ENCODE data around the gene NF1. TPM values are rescaled to one million over a fixed set of nuclear protein-coding genes. Genes with fewer than 3 reads are reported as not detected.

NF1 gene
- polyA plus RNA-seq, 3 donors = 1.2 to 7.4 (median 2.1) TPM

DNA sequence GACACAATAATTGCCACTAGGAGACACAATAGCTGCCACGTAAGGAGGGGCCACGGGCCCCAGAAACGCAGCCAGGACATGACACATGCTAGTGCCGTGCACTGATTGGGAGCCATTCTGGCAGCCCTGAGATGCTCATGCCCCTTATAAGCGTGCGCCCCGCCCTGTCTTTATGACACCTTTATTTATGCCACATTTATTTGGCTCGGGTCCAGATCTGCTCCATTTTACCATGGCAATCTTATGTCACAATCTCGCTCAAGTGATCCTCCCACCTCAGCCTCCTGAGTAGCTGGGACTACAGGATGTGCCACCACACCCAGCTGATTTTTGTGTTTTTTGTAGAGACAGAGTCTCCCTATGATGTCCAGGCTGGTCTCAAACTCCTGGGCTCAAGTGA is 43.8 kb upstream of the NF1 start:
- Mint-ChIP-seq H3K4me3 (no peak overlapping the region), H3K4me1 (peaks cover 31% of the 10 kb centered on the region), H3K27me3 (ENCODE audit: low read depth in 3 of 3) (no peaks in the 10 kb centered on the region), H3K27ac (peak overlapping the region; percentile 92 to 98 (median 96)), H3K9me3 (peaks cover 0 to 5% (median 0%) of the 10 kb centered on the region in 7 donors), H3K36me3 (peaks cover 0 to 9% of the 10 kb centered on the region in 2 donors)
- no peak for DNase-seq
- no peaks in the 10 kb centered on the region for H3K27me3 ChIP-seq (ENCODE audit: control insufficient read depth in 2 of 2, insufficient read depth in 2 of 2, low read length in 2 of 2)
- H3K9ac ChIP-seq (ENCODE audit: insufficient read depth, low read length, poor library complexity, severe bottlenecking) = no peak overlapping the region
- over 99% methylated on average over 6 of the region's 9 CpGs for WGBS (ENCODE audit: insufficient coverage)
- H3K27ac ChIP-seq (ENCODE audit: low read depth in 1 of 2, low read length in 2 of 2) = peak overlapping the region; percentile 73 to 92
- H3K4me1 ChIP-seq (ENCODE audit: control insufficient read depth in 1 of 2, insufficient read depth in 2 of 2, low read length in 2 of 2) = peaks cover 32 to 33% of the 10 kb centered on the region in 2 donors
- peak overlapping the region in 1 of 3 experiments; percentile 11 for H3K4me3 ChIP-seq (replicated peaks in 1 of 3; ENCODE audit: low read depth in 2 of 3, low read length in 3 of 3)
- H3K36me3 ChIP-seq (replicated peaks in 1 of 2; ENCODE audit: control insufficient read depth in 1 of 2, insufficient read depth in 2 of 2, low read length in 2 of 2) = no peaks in the 10 kb centered on the region
- no peak overlapping the region for H3K4me2 ChIP-seq (replicated peaks; ENCODE audit: extremely low read depth, low read length, poor library complexity, severe bottlenecking)
- no peaks in the 10 kb centered on the region for H4K20me1 ChIP-seq (ENCODE audit: insufficient read depth, low read length)
- intact Hi-C loops (cut with micrococcal nuclease) = loop anchor here (5.0 kb wide), 3 partner anchors 41 to 99 kb away; partner anchors contain the start of gene NF1 (in 1 of the 2)
- no peaks in the 10 kb centered on the region for H3K9me3 ChIP-seq (replicated peaks in 1 of 2; ENCODE audit: control insufficient read depth in 1 of 2, insufficient read depth in 1 of 2, low read length in 2 of 2)
- H3K79me2 ChIP-seq (ENCODE audit: insufficient read depth, low read length) = no peaks in the 10 kb centered on the region
- H2AFZ ChIP-seq (ENCODE audit: insufficient read depth, low read depth, low read length, poor library complexity, severe bottlenecking) = no peak overlapping the region
- TF ChIP-seq, protein P1, sequence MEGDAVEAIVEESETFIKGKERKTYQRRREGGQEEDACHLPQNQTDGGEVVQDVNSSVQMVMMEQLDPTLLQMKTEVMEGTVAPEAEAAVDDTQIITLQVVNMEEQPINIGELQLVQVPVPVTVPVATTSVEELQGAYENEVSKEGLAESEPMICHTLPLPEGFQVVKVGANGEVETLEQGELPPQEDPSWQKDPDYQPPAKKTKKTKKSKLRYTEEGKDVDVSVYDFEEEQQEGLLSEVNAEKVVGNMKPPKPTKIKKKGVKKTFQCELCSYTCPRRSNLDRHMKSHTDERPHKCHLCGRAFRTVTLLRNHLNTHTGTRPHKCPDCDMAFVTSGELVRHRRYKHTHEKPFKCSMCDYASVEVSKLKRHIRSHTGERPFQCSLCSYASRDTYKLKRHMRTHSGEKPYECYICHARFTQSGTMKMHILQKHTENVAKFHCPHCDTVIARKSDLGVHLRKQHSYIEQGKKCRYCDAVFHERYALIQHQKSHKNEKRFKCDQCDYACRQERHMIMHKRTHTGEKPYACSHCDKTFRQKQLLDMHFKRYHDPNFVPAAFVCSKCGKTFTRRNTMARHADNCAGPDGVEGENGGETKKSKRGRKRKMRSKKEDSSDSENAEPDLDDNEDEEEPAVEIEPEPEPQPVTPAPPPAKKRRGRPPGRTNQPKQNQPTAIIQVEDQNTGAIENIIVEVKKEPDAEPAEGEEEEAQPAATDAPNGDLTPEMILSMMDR (IDR thresholded peaks at IDR 0.05) = no peak

DNA sequence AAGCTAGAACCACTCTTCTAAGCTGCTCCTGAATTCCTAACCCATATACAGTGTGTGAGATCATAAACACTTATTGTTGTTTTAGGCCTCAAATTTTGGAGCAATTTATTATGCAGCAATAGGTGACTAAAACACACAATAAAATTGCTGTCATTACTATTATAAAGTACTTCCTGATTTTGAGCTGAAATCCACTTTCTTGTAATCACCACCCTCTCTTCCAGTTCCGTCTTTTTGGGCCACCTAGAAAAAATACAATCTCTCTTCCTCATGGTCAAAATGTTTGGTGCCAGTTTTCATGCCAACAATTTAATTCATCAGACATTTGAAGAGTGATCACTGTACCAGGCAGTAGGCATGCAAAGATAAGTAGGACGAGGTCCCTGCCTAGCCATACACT is 43.3 kb upstream of the NF1 start:
- Histone ChIP-seq H3K4me2 (replicated peaks; ENCODE audit: extremely low read depth, low read length, poor library complexity, severe bottlenecking) (peak overlapping the region; percentile 32), H3K79me2 (ENCODE audit: insufficient read depth, low read length) (no peaks in the 10 kb centered on the region), H2AFZ (ENCODE audit: insufficient read depth, low read depth, low read length, poor library complexity, severe bottlenecking) (no peak overlapping the region), H3K4me1 (ENCODE audit: control insufficient read depth in 1 of 2, insufficient read depth in 2 of 2, low read length in 2 of 2) (peaks cover 32 to 33% of the 10 kb centered on the region in 2 donors), H3K27ac (ENCODE audit: low read depth in 1 of 2, low read length in 2 of 2) (peak overlapping the region; percentile 73 to 92), H3K4me3 (replicated peaks in 1 of 3; ENCODE audit: low read depth in 2 of 3, low read length in 3 of 3) (peak overlapping the region in 1 of 3 experiments; percentile 29), H3K27me3 (ENCODE audit: control insufficient read depth in 2 of 2, insufficient read depth in 2 of 2, low read length in 2 of 2) (no peaks in the 10 kb centered on the region), H3K9ac (ENCODE audit: insufficient read depth, low read length, poor library complexity, severe bottlenecking) (no peak overlapping the region), H3K36me3 (replicated peaks in 1 of 2; ENCODE audit: control insufficient read depth in 1 of 2, insufficient read depth in 2 of 2, low read length in 2 of 2) (no peaks in the 10 kb centered on the region), H3K9me3 (replicated peaks in 1 of 2; ENCODE audit: control insufficient read depth in 1 of 2, insufficient read depth in 1 of 2, low read length in 2 of 2) (no peaks in the 10 kb centered on the region), H4K20me1 (ENCODE audit: insufficient read depth, low read length) (no peaks in the 10 kb centered on the region)
- Mint-ChIP-seq H3K27me3 (ENCODE audit: low read depth in 3 of 3) (no peaks in the 10 kb centered on the region), H3K4me3 (peak overlapping the region; percentile 28 to 76), H3K36me3 (peaks cover 0 to 9% of the 10 kb centered on the region in 2 donors), H3K4me1 (peaks cover 31% of the 10 kb centered on the region), H3K27ac (peak overlapping the region; percentile 92 to 98 (median 96)), H3K9me3 (peaks cover 0 to 5% (median 0%) of the 10 kb centered on the region in 7 donors)
- 0% methylated on average over 1 of the region's 2 CpGs for WGBS (ENCODE audit: insufficient coverage)
- intact Hi-C loops (cut with micrococcal nuclease) = loop anchor here (5.0 kb wide), 3 partner anchors 41 to 99 kb away; partner anchors contain the start of gene NF1 (in 1 of the 2)
- peak; percentile 70 to 77 (median 75) for DNase-seq
- TF ChIP-seq, protein P1 (IDR thresholded peaks at IDR 0.05) = no peak
